ENCODE measurements around the gene PEDS1.

- TF ChIP-seq CTCF (IDR thresholded peaks at IDR 0.05; ENCODE audit: insufficient read depth, low read depth, low read length) (no peak), EZH2 (IDR thresholded peaks at IDR 0.05; ENCODE audit: insufficient read depth, low read length) (no peak)
Measured at GRCh38 chr20:50141018-50141675, 12.4 kb downstream of the PEDS1 start.
